HCT116 (cell line): ENCODE measurements around the gene CHAC1. TPM values are rescaled to one million over a fixed set of nuclear protein-coding genes. Genes with fewer than 3 reads are reported as not detected.

ENCODE experiments used
- ATAC-seq: fragments of 200-7000 bp; cut with Tn5 transposase; 2 replicates; pipeline ENCODE4 v1.9.1; 2020; ENCODE audit warnings: mild to moderate bottlenecking, moderate library complexity
- BruUV-seq: library from RNA; stranded (reverse); fragments of 400-500 nt; replicated peaks from 2 replicates; lab custom pipeline; 2021; lab: Mats Ljungman, UMichigan
- CTCF ChIA-PET: fragments of 300-600 bp; sonication (Branson Sonifier 250); formaldehyde crosslinking; loops from one replicate; lab custom pipeline; 2021; ENCODE audit warnings: antibody characterized with exemption; lab: Charles Lee
- POLR2A ChIA-PET: fragments of 300-600, 350-600 bp; sonication (Branson Sonifier 250); formaldehyde crosslinking; loops from one replicate; lab custom pipeline; 2021; ENCODE audit warnings: antibody characterized with exemption; lab: Charles Lee
- RAD21 ChIA-PET, 2 experiments: fragments of 300-600 bp; sonication (Branson Sonifier 250); formaldehyde crosslinking; loops; one replicate each; lab custom pipeline; 2023; ENCODE audit warnings: low total read pairs in 2 of 2; ENCODE audit not compliant: uncharacterized antibody in 2 of 2, unreplicated experiment in 2 of 2, low non-redundant PET in 1 of 2; lab: Charles Lee
- DNase-seq: peaks from one replicate; pipeline ENCODE4 v3.0.0-alpha.2; 2010; ENCODE audit warnings: low read depth, low spot score
- H2AFZ ChIP-seq: fragments of 200-600 bp; shearing (Covaris generic), sonication (generic); 2 replicates; pipeline ENCODE4 v1.6.1; 2017; ENCODE audit warnings: low read depth, mixed run types, mixed read lengths, antibody characterized with exemption, low read length; ENCODE audit not compliant: poor library complexity, severe bottlenecking
- H3K27ac ChIP-seq: 2 replicates; pipeline ENCODE4 v1.5.1; 2012; ENCODE audit warnings: low read depth, low read length
- H3K27me3 ChIP-seq: fragments of 200-600 bp; sonication (generic); 2 replicates; pipeline ENCODE4 v1.6.1; 2016; ENCODE audit warnings: mixed run types, low read length, mixed read lengths; ENCODE audit not compliant: insufficient read depth
- H3K36me3 ChIP-seq, 2 experiments: fragments of 200-500 bp in 1 of 2; fragments of 200-600 bp in 1 of 2; sonication (Bioruptor generic) in 1 of 2; sonication (generic) in 1 of 2; 2 replicates each; pipeline versions ENCODE4 v1.5.1 to v1.6.1; 2014 to 2016; ENCODE audit warnings: low read length in 2 of 2, inconsistent platforms in 1 of 2, mixed read lengths in 1 of 2, mixed run types in 1 of 2; ENCODE audit not compliant: insufficient read depth in 2 of 2, control insufficient read depth in 1 of 2
- H3K4me1 ChIP-seq, 2 experiments: fragments of 200-600 bp in 1 of 2; sonication (generic) in 1 of 2; 2 replicates each; pipeline versions ENCODE4 v1.5.1 to v1.6.1; 2012 to 2017; ENCODE audit warnings: low read length in 2 of 2, inconsistent platforms in 1 of 2, mild to moderate bottlenecking in 1 of 2, mixed read lengths in 1 of 2, mixed run types in 1 of 2, moderate library complexity in 1 of 2; ENCODE audit not compliant: insufficient read depth in 2 of 2, control insufficient read depth in 1 of 2
- H3K4me2 ChIP-seq: fragments of 200-600 bp; sonication (generic); 2 replicates; pipeline ENCODE4 v1.6.1; 2017; ENCODE audit warnings: mixed run types, low read length, mixed read lengths
- H3K4me3 ChIP-seq, 2 experiments: fragments of 200-600 bp in 1 of 2; sonication (generic) in 1 of 2; replicated peaks in 1 of 2; 2 replicates each; pipeline ENCODE4 v1.5.1; 2011 to 2016; ENCODE audit warnings: low read length in 2 of 2, control low read depth in 1 of 2, low read depth in 1 of 2, mild to moderate bottlenecking in 1 of 2, mixed read lengths in 1 of 2, mixed run types in 1 of 2
- H3K79me2 ChIP-seq: fragments of 200-600 bp; sonication (generic); 2 replicates; pipeline ENCODE4 v1.6.1; 2017; ENCODE audit warnings: mild to moderate bottlenecking, mixed run types, low read length, moderate library complexity, mixed read lengths; ENCODE audit not compliant: insufficient read depth
- H3K9ac ChIP-seq: fragments of 200-600 bp; sonication (generic); 2 replicates; pipeline ENCODE4 v1.6.1; 2016; ENCODE audit warnings: low read length, mixed read lengths
- H3K9me2 ChIP-seq: fragments of 200-600 bp; sonication (generic), shearing (Covaris generic); 2 replicates; pipeline ENCODE4 v1.6.1; 2017; ENCODE audit warnings: mixed run types, mild to moderate bottlenecking, moderate library complexity; ENCODE audit not compliant: insufficient read depth
- H3K9me3 ChIP-seq, 2 experiments: fragments of 200-500 bp in 1 of 2; fragments of 200-600 bp in 1 of 2; sonication (Bioruptor generic) in 1 of 2; sonication (generic) in 1 of 2; 2 replicates each; pipeline ENCODE4 v1.6.1; 2014 to 2017; ENCODE audit warnings: low read length in 2 of 2, mixed read lengths in 2 of 2, inconsistent platforms in 1 of 2, low read depth in 1 of 2, mild to moderate bottlenecking in 1 of 2, mixed run types in 1 of 2, moderate library complexity in 1 of 2; ENCODE audit not compliant: control insufficient read depth in 1 of 2, insufficient read depth in 1 of 2
- H4K20me1 ChIP-seq: fragments of 200-600 bp; sonication (generic), shearing (Covaris generic); 2 replicates; pipeline ENCODE4 v1.6.1; 2017; ENCODE audit warnings: mixed run types, mild to moderate bottlenecking, moderate library complexity; ENCODE audit not compliant: insufficient read depth
- EGR1 ChIP-seq: IDR thresholded peaks from 2 replicates; pipeline ENCODE4 v1.6.1; 2012; ENCODE audit warnings: low read depth
- ELF1 ChIP-seq: IDR thresholded peaks from 2 replicates; pipeline ENCODE4 v1.6.1; 2012; ENCODE audit warnings: low read depth, borderline replicate concordance
- EZH2 ChIP-seq: fragments of 200-600 bp; sonication (generic); IDR thresholded peaks from 2 replicates; pipeline ENCODE4 v1.6.1; 2017; ENCODE audit warnings: antibody characterized with exemption, mixed run types
- EZH2phosphoT487 ChIP-seq: fragments of 200-600 bp; IDR thresholded peaks from 2 replicates; pipeline ENCODE4 v1.6.1; 2018; ENCODE audit warnings: antibody characterized with exemption, borderline replicate concordance
- FOSL1 ChIP-seq: IDR thresholded peaks from 2 replicates; pipeline ENCODE4 v1.6.1; 2012; ENCODE audit warnings: low read depth
- JUND ChIP-seq: IDR thresholded peaks from 2 replicates; pipeline ENCODE4 v1.6.1; 2012
- POLR2A ChIP-seq: IDR thresholded peaks from 2 replicates; pipeline ENCODE4 v1.7.0; 2011; ENCODE audit warnings: borderline replicate concordance; ENCODE audit not compliant: insufficient read depth, insufficient read length; ENCODE audit errors: extremely low read depth
- SP1 ChIP-seq: IDR thresholded peaks from 2 replicates; pipeline ENCODE4 v1.6.1; 2012; ENCODE audit warnings: low read depth
- SRF ChIP-seq: IDR thresholded peaks from 2 replicates; pipeline ENCODE4 v1.6.1; 2012; ENCODE audit warnings: low read depth
- intact Hi-C: fragments of 100-400 bp; cut with micrococcal nuclease; formaldehyde crosslinking; loops from 2 replicates; pipeline ENCODE4 v1.10.0; 2022
- total RNA-seq: library from RNA; stranded (reverse); gene quantifications from one replicate; pipeline ENCODE4 v1.2.1, GENCODE V29; 2021; ENCODE audit not compliant: unreplicated experiment
- TF ChIP-seq, protein P1 (sequence below): IDR thresholded peaks from 2 replicates; pipeline ENCODE4 v1.6.1; 2012
- TF ChIP-seq, protein P2 (sequence below), 3 experiments: fragments of 200-600 bp in 1 of 3; sonication (generic) in 1 of 3; IDR thresholded peaks in 2 of 3; conservative IDR thresholded peaks in 1 of 3; 2 replicates each; pipeline ENCODE4 v1.5.1; 2012 to 2017; ENCODE audit warnings: low read depth in 2 of 3, low read length in 2 of 3, antibody characterized with exemption in 1 of 3, borderline replicate concordance in 1 of 3, control low read depth in 1 of 3, mild to moderate bottlenecking in 1 of 3, mixed read lengths in 1 of 3, mixed run types in 1 of 3, moderate library complexity in 1 of 3; ENCODE audit not compliant: insufficient read depth in 1 of 3
- TF ChIP-seq, protein P3 (sequence below): IDR thresholded peaks from 2 replicates; pipeline ENCODE4 v1.6.1; 2012; ENCODE audit warnings: low read depth

The CHAC1 gene
- total RNA-seq, 1 experiment from 2014 or later = 58.9 TPM

DNA sequence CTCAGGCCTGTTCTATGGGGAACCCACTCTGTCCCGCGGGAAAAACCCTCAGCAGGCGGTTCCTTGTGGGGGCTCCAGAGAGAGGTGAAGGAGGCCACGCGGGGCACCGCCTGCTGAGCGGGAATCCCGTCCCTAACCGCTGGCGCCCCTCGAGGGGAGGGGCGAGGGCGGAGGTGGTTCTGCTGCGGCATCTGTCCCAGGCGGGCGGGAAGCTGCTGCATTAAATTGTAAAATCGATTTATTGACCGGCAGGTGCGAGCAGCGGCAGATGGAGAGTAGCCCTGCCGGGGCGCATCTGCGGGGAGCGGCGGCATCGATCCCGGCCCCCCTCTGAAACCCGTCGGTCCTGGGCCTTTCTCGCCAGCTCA is 27.8 kb upstream of the CHAC1 start:
- H3K79me2 ChIP-seq = no peaks in the 10 kb centered on the region
- ChIA-PET RAD21 (no interaction called here), CTCF (interaction anchor here (1.1 kb wide), 1 partner anchor 20 kb away, joined by 3 read pairs; no protein-coding TSS in a partner anchor), POLR2A (no interaction called here)
- no peaks in the 10 kb centered on the region for H3K9me2 ChIP-seq
- no peaks in the 10 kb centered on the region for H3K36me3 ChIP-seq
- peaks cover 12 to 31% of the 10 kb centered on the region in 2 experiments for H3K4me1 ChIP-seq
- H3K4me3 ChIP-seq = no peak overlapping the region
- no peak overlapping the region for H3K9ac ChIP-seq
- intact Hi-C loops = no loop called here
- TF ChIP-seq JUND (no peak), EZH2phosphoT487 (no peak), EGR1 (no peak), SP1 (no peak), ELF1 (no peak), POLR2A (no peak), SRF (no peak), FOSL1 (no peak), EZH2 (no peak)
- TF ChIP-seq, protein P1, sequence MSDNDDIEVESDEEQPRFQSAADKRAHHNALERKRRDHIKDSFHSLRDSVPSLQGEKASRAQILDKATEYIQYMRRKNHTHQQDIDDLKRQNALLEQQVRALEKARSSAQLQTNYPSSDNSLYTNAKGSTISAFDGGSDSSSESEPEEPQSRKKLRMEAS = no peak
- TF ChIP-seq, protein P2, sequence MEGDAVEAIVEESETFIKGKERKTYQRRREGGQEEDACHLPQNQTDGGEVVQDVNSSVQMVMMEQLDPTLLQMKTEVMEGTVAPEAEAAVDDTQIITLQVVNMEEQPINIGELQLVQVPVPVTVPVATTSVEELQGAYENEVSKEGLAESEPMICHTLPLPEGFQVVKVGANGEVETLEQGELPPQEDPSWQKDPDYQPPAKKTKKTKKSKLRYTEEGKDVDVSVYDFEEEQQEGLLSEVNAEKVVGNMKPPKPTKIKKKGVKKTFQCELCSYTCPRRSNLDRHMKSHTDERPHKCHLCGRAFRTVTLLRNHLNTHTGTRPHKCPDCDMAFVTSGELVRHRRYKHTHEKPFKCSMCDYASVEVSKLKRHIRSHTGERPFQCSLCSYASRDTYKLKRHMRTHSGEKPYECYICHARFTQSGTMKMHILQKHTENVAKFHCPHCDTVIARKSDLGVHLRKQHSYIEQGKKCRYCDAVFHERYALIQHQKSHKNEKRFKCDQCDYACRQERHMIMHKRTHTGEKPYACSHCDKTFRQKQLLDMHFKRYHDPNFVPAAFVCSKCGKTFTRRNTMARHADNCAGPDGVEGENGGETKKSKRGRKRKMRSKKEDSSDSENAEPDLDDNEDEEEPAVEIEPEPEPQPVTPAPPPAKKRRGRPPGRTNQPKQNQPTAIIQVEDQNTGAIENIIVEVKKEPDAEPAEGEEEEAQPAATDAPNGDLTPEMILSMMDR (IDR thresholded peaks at IDR 0.05 in 2 of 3, conservative IDR thresholded peaks at IDR 0.05 in 1 of 3; ENCODE audit: borderline replicate concordance in 1 of 3, insufficient read depth in 1 of 3, low read depth in 2 of 3, low read length in 2 of 3) = no peak
- TF ChIP-seq, protein P3, sequence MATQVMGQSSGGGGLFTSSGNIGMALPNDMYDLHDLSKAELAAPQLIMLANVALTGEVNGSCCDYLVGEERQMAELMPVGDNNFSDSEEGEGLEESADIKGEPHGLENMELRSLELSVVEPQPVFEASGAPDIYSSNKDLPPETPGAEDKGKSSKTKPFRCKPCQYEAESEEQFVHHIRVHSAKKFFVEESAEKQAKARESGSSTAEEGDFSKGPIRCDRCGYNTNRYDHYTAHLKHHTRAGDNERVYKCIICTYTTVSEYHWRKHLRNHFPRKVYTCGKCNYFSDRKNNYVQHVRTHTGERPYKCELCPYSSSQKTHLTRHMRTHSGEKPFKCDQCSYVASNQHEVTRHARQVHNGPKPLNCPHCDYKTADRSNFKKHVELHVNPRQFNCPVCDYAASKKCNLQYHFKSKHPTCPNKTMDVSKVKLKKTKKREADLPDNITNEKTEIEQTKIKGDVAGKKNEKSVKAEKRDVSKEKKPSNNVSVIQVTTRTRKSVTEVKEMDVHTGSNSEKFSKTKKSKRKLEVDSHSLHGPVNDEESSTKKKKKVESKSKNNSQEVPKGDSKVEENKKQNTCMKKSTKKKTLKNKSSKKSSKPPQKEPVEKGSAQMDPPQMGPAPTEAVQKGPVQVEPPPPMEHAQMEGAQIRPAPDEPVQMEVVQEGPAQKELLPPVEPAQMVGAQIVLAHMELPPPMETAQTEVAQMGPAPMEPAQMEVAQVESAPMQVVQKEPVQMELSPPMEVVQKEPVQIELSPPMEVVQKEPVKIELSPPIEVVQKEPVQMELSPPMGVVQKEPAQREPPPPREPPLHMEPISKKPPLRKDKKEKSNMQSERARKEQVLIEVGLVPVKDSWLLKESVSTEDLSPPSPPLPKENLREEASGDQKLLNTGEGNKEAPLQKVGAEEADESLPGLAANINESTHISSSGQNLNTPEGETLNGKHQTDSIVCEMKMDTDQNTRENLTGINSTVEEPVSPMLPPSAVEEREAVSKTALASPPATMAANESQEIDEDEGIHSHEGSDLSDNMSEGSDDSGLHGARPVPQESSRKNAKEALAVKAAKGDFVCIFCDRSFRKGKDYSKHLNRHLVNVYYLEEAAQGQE = no peak
- no peak overlapping the region for H2AFZ ChIP-seq
- H4K20me1 ChIP-seq = no peaks in the 10 kb centered on the region
- no TSS peak for BruUV-seq
- H3K27ac ChIP-seq = no peak overlapping the region
- no peaks in the 10 kb centered on the region for H3K9me3 ChIP-seq
- peaks cover 15% of the 10 kb centered on the region; the same call in 1 of the 2 replicates for H3K27me3 ChIP-seq
- ATAC-seq = no peak
- no peak for DNase-seq
- H3K4me2 ChIP-seq = no peak overlapping the region
